Panc1 (cell line): ENCODE data around the gene ACTR3. TPM values are rescaled to one million over a fixed set of nuclear protein-coding genes. Genes with fewer than 3 reads are reported as not detected.

Experiments
- ATAC-seq: fragments of 200-7000 bp; cut with Tn5 transposase; 2 replicates; pipeline ENCODE4 v1.9.1; 2020; ENCODE audit warnings: mild to moderate bottlenecking, moderate library complexity
- BruUV-seq: library from RNA; stranded (reverse); fragments of 400-500 nt; replicated peaks from 2 replicates; lab custom pipeline; 2021; lab: Mats Ljungman, UMichigan
- CTCF ChIA-PET: fragments of 300-600 bp; sonication (Branson Sonifier 250); formaldehyde crosslinking; loops from one replicate; lab custom pipeline; 2022; ENCODE audit warnings: antibody characterized with exemption; lab: Charles Lee
- POLR2A ChIA-PET: fragments of 300-600 bp; sonication (Branson Sonifier 250); formaldehyde crosslinking; loops from one replicate; lab custom pipeline; 2022; ENCODE audit warnings: antibody characterized with exemption; lab: Charles Lee
- DNase-seq: peaks from one replicate; pipeline ENCODE4 v3.0.0-alpha.2; 2010; ENCODE audit warnings: low read depth, low spot score
- H3K27ac ChIP-seq: 2 replicates; pipeline ENCODE4 v1.5.1; 2011; ENCODE audit warnings: mild to moderate bottlenecking, low read length, inconsistent platforms
- H3K27me3 ChIP-seq: fragments of 200-500 bp; sonication (Bioruptor generic); 2 replicates; pipeline ENCODE4 v1.6.0; 2014; ENCODE audit warnings: low read length, inconsistent platforms; ENCODE audit not compliant: control insufficient read depth, insufficient read depth
- H3K36me3 ChIP-seq: fragments of 200-500 bp; sonication (Bioruptor generic); 2 replicates; pipeline ENCODE4 v1.5.1; 2014; ENCODE audit warnings: inconsistent platforms, mild to moderate bottlenecking, low read length, moderate library complexity; ENCODE audit not compliant: control insufficient read depth, insufficient read depth
- H3K4me1 ChIP-seq: 2 replicates; pipeline ENCODE4 v1.5.1; 2011; ENCODE audit warnings: inconsistent platforms, mild to moderate bottlenecking, low read length, moderate library complexity; ENCODE audit not compliant: control insufficient read depth, insufficient read depth
- H3K4me3 ChIP-seq, 2 experiments: 2 replicates each; pipeline ENCODE4 v1.5.1; 2011 to 2012; ENCODE audit warnings: low read depth in 2 of 2, low read length in 2 of 2, mild to moderate bottlenecking in 2 of 2, inconsistent platforms in 1 of 2, moderate library complexity in 1 of 2
- H3K9me3 ChIP-seq: fragments of 200-500 bp; sonication (Bioruptor generic); 2 replicates; pipeline ENCODE4 v1.5.1; 2014; ENCODE audit warnings: low read depth, mild to moderate bottlenecking, inconsistent platforms, low read length, moderate library complexity; ENCODE audit not compliant: control insufficient read depth, insufficient read depth
- POLR2AphosphoS5 ChIP-seq: IDR thresholded peaks from 2 replicates; pipeline ENCODE4 v1.6.1; 2012; ENCODE audit warnings: mild to moderate bottlenecking, low read depth, low read length, moderate library complexity
- SIN3A ChIP-seq: IDR thresholded peaks from 2 replicates; pipeline ENCODE4 v1.6.1; 2012; ENCODE audit warnings: low read depth, mild to moderate bottlenecking, low read length, moderate library complexity, borderline replicate concordance; ENCODE audit not compliant: insufficient read depth
- TCF7L2 ChIP-seq: IDR thresholded peaks from 2 replicates; pipeline ENCODE4 v1.6.1; 2011; ENCODE audit warnings: mild to moderate bottlenecking, low read depth, low read length, inconsistent platforms
- in situ Hi-C: cut with HindIII; loops from 2 replicates; pipeline ENCODE4 v1.10.0; 2016; ENCODE audit warnings: low sequenced_read_pairs, low pct_unique_long_range_greater_than_20kb
- intact Hi-C: fragments of 100-400 bp; cut with micrococcal nuclease; formaldehyde crosslinking; loops from one replicate; pipeline ENCODE4 v1.10.0; 2022; ENCODE audit not compliant: unreplicated experiment
- total RNA-seq: library from RNA; stranded (reverse); gene quantifications from one replicate; pipeline ENCODE4 v1.2.1, GENCODE V29; 2021; ENCODE audit not compliant: unreplicated experiment
- TF ChIP-seq, protein P1 (sequence below), 2 experiments: IDR thresholded peaks; 2 replicates each; pipeline ENCODE4 v1.6.1; 2011 to 2012; ENCODE audit warnings: low read depth in 2 of 2, control low read depth in 1 of 2, low read length in 1 of 2, mild to moderate bottlenecking in 1 of 2, moderate library complexity in 1 of 2; ENCODE audit not compliant: insufficient read depth in 1 of 2
- TF ChIP-seq, protein P2 (sequence below): fragments of 450-650 bp; IDR thresholded peaks from 2 replicates; pipeline ENCODE4 v1.5.1; 2017; ENCODE audit warnings: mild to moderate bottlenecking

ACTR3 gene
- total RNA-seq, 1 experiment from 2014 or later = 347 TPM

DNA sequence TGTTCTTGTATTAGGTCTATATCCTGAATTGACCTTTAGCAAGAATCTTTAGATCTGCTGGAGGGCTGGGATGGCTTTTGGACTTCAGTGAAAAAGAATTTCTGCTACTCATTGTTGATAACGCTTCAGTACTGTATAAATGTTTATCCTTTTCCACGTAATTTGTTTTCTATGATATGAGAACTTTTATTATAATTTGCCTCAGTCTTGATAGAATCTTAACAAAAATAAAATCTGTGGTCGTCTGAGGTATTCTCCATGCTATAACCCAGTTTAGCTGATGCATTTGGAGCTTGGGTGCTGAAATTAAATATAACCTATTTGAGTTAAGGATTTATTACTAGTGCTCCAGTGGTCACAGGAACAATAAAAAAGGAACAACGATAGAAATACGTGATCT, 71.1 kb downstream of the ACTR3 start:
- H3K27me3 ChIP-seq = no peaks in the 10 kb centered on the region
- H3K4me1 ChIP-seq = no peaks in the 10 kb centered on the region
- POLR2A ChIA-PET = interaction anchor here (0.8 kb wide), 1 partner anchor 11 kb away, joined by 3 read pairs; no protein-coding TSS in a partner anchor
- H3K36me3 ChIP-seq = peaks cover 19% of the 10 kb centered on the region
- intact Hi-C loops = no loop called here
- CTCF ChIA-PET = no interaction called here
- TF ChIP-seq, protein P1, sequence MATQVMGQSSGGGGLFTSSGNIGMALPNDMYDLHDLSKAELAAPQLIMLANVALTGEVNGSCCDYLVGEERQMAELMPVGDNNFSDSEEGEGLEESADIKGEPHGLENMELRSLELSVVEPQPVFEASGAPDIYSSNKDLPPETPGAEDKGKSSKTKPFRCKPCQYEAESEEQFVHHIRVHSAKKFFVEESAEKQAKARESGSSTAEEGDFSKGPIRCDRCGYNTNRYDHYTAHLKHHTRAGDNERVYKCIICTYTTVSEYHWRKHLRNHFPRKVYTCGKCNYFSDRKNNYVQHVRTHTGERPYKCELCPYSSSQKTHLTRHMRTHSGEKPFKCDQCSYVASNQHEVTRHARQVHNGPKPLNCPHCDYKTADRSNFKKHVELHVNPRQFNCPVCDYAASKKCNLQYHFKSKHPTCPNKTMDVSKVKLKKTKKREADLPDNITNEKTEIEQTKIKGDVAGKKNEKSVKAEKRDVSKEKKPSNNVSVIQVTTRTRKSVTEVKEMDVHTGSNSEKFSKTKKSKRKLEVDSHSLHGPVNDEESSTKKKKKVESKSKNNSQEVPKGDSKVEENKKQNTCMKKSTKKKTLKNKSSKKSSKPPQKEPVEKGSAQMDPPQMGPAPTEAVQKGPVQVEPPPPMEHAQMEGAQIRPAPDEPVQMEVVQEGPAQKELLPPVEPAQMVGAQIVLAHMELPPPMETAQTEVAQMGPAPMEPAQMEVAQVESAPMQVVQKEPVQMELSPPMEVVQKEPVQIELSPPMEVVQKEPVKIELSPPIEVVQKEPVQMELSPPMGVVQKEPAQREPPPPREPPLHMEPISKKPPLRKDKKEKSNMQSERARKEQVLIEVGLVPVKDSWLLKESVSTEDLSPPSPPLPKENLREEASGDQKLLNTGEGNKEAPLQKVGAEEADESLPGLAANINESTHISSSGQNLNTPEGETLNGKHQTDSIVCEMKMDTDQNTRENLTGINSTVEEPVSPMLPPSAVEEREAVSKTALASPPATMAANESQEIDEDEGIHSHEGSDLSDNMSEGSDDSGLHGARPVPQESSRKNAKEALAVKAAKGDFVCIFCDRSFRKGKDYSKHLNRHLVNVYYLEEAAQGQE (IDR thresholded peaks at IDR 0.05; ENCODE audit: insufficient read depth in 1 of 2, low read depth in 2 of 2, low read length in 1 of 2) = no peak
- DNase-seq (no peak), ATAC-seq (no peak)
- in situ Hi-C loops = no loop called here
- H3K4me3 ChIP-seq = no peak overlapping the region
- H3K27ac ChIP-seq = no peak overlapping the region
- H3K9me3 ChIP-seq = no peaks in the 10 kb centered on the region
- BruUV-seq = no TSS peak

DNA sequence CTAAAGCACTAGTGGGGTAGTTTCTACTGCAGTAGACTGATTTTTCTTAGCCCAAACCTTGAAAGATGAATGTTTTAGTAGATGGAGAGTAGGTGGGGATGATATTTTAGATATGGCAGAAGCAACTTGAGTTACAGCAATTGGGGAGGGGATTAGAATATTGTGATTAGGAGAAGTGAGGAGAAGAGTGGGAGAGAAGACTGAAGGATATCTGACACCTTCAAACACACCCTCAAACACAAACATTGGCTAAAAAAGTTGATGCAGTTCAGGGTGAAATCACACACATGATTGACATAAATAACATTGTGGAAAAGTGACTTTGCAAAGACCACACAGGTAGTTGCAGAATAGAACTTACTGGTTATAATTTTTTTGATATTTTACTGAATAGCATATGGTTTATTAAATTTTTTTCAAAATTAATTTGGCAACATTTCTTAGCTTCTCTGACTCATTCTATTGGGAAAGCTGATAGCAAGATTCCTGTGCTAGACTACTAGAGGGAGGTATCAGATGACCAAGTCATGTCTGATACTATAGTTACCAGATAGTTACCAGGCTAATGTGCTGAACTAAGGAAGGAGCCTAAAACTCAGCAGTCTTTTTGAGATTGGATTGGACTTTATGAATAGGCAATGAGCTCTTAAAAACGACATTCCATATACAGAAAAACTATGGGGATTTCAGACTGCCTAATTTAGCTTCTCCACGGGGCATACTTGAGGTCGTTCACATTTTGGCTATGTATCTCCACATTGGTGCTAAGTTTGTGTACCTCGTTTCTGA, 73.0 kb downstream of the ACTR3 start:
- Histone ChIP-seq H3K36me3 (peaks cover 9% of the 10 kb centered on the region; the same call in 1 of the 2 replicates), H3K9me3 (no peaks in the 10 kb centered on the region), H3K4me1 (no peaks in the 10 kb centered on the region), H3K27me3 (no peaks in the 10 kb centered on the region), H3K4me3 (no peak overlapping the region), H3K27ac (no peak overlapping the region)
- ChIA-PET CTCF (no interaction called here), POLR2A (no interaction called here)
- in situ Hi-C loops (no loop called here), intact Hi-C loops (no loop called here)
- TF ChIP-seq POLR2AphosphoS5 (no peak), TCF7L2 (no peak), SIN3A (no peak)
- TF ChIP-seq, protein P2, sequence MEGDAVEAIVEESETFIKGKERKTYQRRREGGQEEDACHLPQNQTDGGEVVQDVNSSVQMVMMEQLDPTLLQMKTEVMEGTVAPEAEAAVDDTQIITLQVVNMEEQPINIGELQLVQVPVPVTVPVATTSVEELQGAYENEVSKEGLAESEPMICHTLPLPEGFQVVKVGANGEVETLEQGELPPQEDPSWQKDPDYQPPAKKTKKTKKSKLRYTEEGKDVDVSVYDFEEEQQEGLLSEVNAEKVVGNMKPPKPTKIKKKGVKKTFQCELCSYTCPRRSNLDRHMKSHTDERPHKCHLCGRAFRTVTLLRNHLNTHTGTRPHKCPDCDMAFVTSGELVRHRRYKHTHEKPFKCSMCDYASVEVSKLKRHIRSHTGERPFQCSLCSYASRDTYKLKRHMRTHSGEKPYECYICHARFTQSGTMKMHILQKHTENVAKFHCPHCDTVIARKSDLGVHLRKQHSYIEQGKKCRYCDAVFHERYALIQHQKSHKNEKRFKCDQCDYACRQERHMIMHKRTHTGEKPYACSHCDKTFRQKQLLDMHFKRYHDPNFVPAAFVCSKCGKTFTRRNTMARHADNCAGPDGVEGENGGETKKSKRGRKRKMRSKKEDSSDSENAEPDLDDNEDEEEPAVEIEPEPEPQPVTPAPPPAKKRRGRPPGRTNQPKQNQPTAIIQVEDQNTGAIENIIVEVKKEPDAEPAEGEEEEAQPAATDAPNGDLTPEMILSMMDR = no peak
- TF ChIP-seq, protein P1 (IDR thresholded peaks at IDR 0.05; ENCODE audit: insufficient read depth in 1 of 2, low read depth in 2 of 2, low read length in 1 of 2) = no peak
- BruUV-seq = no TSS peak
- no peak for DNase-seq
- ATAC-seq = no peak
